PC-3 (cell line): ENCODE data around the gene TMEFF2. TPM values are rescaled to one million over a fixed set of nuclear protein-coding genes. Genes with fewer than 3 reads are reported as not detected.

ENCODE experiments used
- ATAC-seq: fragments of 200-7000 bp; cut with Tn5 transposase; 2 replicates; pipeline ENCODE4 v1.9.1; 2020; ENCODE audit warnings: mild to moderate bottlenecking, moderate library complexity
- BruUV-seq: library from RNA; stranded (reverse); fragments of 400-500 nt; replicated peaks from 2 replicates; lab custom pipeline; 2021; lab: Mats Ljungman, UMichigan
- CTCF ChIA-PET: fragments of 300-600 bp; sonication (Branson Sonifier 250); formaldehyde crosslinking; loops from one replicate; lab custom pipeline; 2022; ENCODE audit warnings: antibody characterized with exemption; lab: Charles Lee
- POLR2A ChIA-PET: fragments of 300-600 bp; sonication (Branson Sonifier 250); formaldehyde crosslinking; loops from one replicate; lab custom pipeline; 2022; ENCODE audit warnings: antibody characterized with exemption; ENCODE audit not compliant: unreplicated experiment; lab: Charles Lee
- DNase-seq: peaks from one replicate; pipeline ENCODE4 v3.0.0-alpha.2; 2015
- H2AFZ ChIP-seq: fragments of 300-600 bp; sonication (generic); 2 replicates; pipeline ENCODE4 v1.6.0; 2016; ENCODE audit warnings: antibody characterized with exemption, low read length
- H3F3A ChIP-seq: fragments of 300-600 bp; sonication (generic); one replicate; pipeline ENCODE4 v1.6.0; 2017; ENCODE audit warnings: antibody characterized with exemption, low read length, control low read depth, mild to moderate bottlenecking; ENCODE audit not compliant: unreplicated experiment
- H3K27ac ChIP-seq: fragments of 300-600 bp; sonication (generic); 2 replicates; pipeline ENCODE4 v1.5.1; 2016; ENCODE audit warnings: mild to moderate bottlenecking, low read length
- H3K27me3 ChIP-seq: fragments of 300-600 bp; sonication (generic); 2 replicates; pipeline ENCODE4 v1.6.1; 2016; ENCODE audit warnings: low read length, mixed read lengths
- H3K36me3 ChIP-seq: fragments of 300-600 bp; sonication (generic); 2 replicates; pipeline ENCODE4 v1.6.1; 2016; ENCODE audit warnings: low read depth, mixed run types, low read length, mixed read lengths
- H3K4me1 ChIP-seq: fragments of 300-600 bp; sonication (generic); 2 replicates; pipeline ENCODE4 v1.5.1; 2016; ENCODE audit warnings: low read length; ENCODE audit not compliant: insufficient read depth
- H3K4me2 ChIP-seq: fragments of 300-600 bp; sonication (generic); 2 replicates; pipeline ENCODE4 v1.6.0; 2016; ENCODE audit warnings: low read length
- H3K4me3 ChIP-seq: fragments of 300-600 bp; sonication (generic); 2 replicates; pipeline ENCODE4 v1.5.1; 2016; ENCODE audit warnings: mild to moderate bottlenecking, low read length, mixed read lengths
- H3K79me2 ChIP-seq: fragments of 300-600 bp; sonication (generic); 2 replicates; pipeline ENCODE4 v1.6.1; 2017; ENCODE audit warnings: low read length, mixed read lengths
- H3K9ac ChIP-seq: fragments of 300-600 bp; sonication (generic); 2 replicates; pipeline ENCODE4 v1.6.0; 2016; ENCODE audit warnings: mild to moderate bottlenecking, low read length
- H3K9me2 ChIP-seq: fragments of 300-600 bp; sonication (generic); replicated peaks from 2 replicates; pipeline ENCODE4 v1.6.1; 2016; ENCODE audit warnings: mixed run types, low read length, mixed read lengths
- H3K9me3 ChIP-seq: fragments of 300-600 bp; sonication (generic); 2 replicates; pipeline ENCODE4 v1.6.1; 2016; ENCODE audit warnings: low read length, mixed read lengths
- H4K20me1 ChIP-seq: fragments of 300-600 bp; sonication (generic); 2 replicates; pipeline ENCODE4 v1.6.1; 2016; ENCODE audit warnings: low read length, mixed read lengths
- EZH2 ChIP-seq: fragments of 300-600 bp; sonication (generic); IDR thresholded peaks from one replicate; pipeline ENCODE4 v1.6.1; 2017; ENCODE audit warnings: antibody characterized with exemption, mild to moderate bottlenecking, low read length; ENCODE audit not compliant: unreplicated experiment
- EZH2phosphoT487 ChIP-seq: fragments of 300-600 bp; sonication (generic); IDR thresholded peaks from 2 replicates; pipeline ENCODE4 v1.6.1; 2018; ENCODE audit warnings: mild to moderate bottlenecking, antibody characterized with exemption, low read length, borderline replicate concordance
- intact Hi-C: fragments of 100-400 bp; cut with micrococcal nuclease; formaldehyde crosslinking; loops from 2 replicates; pipeline ENCODE4 v1.9.0; 2023
- total RNA-seq: library from RNA; depleted of rRNA; stranded (reverse); fragments of >200 nt; gene quantifications from 2 replicates; pipeline ENCODE4 v1.2.3, GENCODE V29; 2014
- TF ChIP-seq, protein P1 (sequence below): fragments of 300-600 bp; sonication (generic); conservative IDR thresholded peaks from 2 replicates; pipeline ENCODE4 v1.5.1; 2017; ENCODE audit warnings: antibody characterized with exemption, low read depth, mild to moderate bottlenecking, low read length

The TMEFF2 gene
- total RNA-seq, 1 experiment from 2014 or later = not detected

DNA sequence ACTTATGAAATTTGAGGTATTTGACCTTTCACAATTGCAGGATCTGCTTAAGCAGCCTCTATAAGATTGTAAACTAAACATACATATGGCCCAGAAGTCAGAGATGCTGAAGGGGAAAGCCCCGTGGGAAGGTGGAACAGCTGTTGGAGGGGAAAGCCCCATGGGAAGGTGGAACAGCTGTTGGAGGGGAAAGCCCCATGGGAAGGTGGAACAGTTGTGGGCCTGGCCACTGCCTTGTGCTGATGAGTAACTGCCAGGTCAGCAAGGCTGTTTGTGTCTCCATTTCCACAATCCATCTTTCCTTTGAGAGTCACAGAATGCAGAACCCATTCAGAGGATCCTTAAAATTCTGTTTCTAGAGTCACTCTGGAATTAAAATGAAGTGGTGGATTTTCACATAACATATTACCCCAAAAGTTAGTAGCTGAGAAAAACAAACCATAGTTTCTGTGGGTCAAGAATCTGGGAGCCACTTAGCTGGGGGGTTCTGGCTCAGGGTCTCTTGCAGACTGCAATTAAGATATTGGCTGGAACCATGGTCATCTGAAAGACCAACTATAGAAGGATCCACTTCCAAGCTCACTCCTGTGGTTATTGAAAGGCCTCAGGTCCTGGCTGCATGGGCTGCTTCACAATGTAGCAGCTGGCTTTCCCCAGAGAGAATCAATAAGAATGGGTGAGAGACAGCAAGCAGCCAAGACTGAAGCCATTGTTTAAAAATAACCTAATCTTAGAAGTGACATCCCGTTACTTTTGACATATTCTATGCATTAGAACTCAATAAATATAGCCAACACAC is 261.2 kb downstream of the TMEFF2 start:
- CTCF ChIA-PET = no interaction called here
- Histone ChIP-seq H3K4me3 (no peak overlapping the region), H3K27me3 (no peaks in the 10 kb centered on the region), H3K9ac (no peak overlapping the region), H3K9me2 (no peaks in the 10 kb centered on the region), H3K4me2 (no peak overlapping the region), H2AFZ (no peak overlapping the region), H3K36me3 (no peaks in the 10 kb centered on the region), H3K79me2 (no peaks in the 10 kb centered on the region), H4K20me1 (no peaks in the 10 kb centered on the region), H3K4me1 (no peaks in the 10 kb centered on the region), H3K27ac (no peak overlapping the region), H3K9me3 (no peaks in the 10 kb centered on the region), H3F3A (no peaks in the 10 kb centered on the region)
- no peak for DNase-seq
- TF ChIP-seq EZH2phosphoT487 (no peak), EZH2 (no peak)
- TF ChIP-seq, protein P1, sequence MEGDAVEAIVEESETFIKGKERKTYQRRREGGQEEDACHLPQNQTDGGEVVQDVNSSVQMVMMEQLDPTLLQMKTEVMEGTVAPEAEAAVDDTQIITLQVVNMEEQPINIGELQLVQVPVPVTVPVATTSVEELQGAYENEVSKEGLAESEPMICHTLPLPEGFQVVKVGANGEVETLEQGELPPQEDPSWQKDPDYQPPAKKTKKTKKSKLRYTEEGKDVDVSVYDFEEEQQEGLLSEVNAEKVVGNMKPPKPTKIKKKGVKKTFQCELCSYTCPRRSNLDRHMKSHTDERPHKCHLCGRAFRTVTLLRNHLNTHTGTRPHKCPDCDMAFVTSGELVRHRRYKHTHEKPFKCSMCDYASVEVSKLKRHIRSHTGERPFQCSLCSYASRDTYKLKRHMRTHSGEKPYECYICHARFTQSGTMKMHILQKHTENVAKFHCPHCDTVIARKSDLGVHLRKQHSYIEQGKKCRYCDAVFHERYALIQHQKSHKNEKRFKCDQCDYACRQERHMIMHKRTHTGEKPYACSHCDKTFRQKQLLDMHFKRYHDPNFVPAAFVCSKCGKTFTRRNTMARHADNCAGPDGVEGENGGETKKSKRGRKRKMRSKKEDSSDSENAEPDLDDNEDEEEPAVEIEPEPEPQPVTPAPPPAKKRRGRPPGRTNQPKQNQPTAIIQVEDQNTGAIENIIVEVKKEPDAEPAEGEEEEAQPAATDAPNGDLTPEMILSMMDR = no peak
- no peak for ATAC-seq
- BruUV-seq = no TSS peak
- POLR2A ChIA-PET = no interaction called here
- intact Hi-C loops = no loop called here

DNA sequence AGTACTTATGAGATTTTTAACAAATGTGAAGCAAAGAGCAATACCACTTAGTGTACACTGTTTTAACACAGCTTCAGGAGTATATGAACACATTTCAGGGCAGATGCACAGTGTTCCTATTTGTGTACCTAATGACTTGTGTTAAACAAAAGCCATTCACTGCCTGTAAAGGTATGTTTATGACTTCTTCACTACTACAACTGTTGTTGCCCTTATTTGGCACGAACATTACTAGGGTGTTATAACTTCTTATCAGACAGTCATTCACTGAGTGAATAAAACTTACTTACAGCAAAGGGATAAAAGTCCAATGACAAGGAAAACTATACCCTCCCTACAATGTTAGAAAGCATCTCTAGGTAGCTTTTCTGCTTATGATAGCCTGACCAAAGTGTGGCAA is 262.4 kb downstream of the TMEFF2 start:
- TF ChIP-seq, protein P1 = no peak
- TF ChIP-seq EZH2 (no peak), EZH2phosphoT487 (no peak)
- ChIA-PET POLR2A (interaction anchor here (0.6 kb wide), 1 partner anchor 254 kb away, joined by 7 read pairs; the partner anchor contains the start of gene NABP1), CTCF (no interaction called here)
- H4K20me1 ChIP-seq = no peaks in the 10 kb centered on the region
- no peak overlapping the region for H3K27ac ChIP-seq
- no peak overlapping the region for H3K4me2 ChIP-seq
- H3K36me3 ChIP-seq = no peaks in the 10 kb centered on the region
- no peaks in the 10 kb centered on the region for H3F3A ChIP-seq
- H3K9ac ChIP-seq = no peak overlapping the region
- no peak overlapping the region for H3K4me3 ChIP-seq
- H3K9me3 ChIP-seq = no peaks in the 10 kb centered on the region
- no peaks in the 10 kb centered on the region for H3K79me2 ChIP-seq
- H3K9me2 ChIP-seq = no peaks in the 10 kb centered on the region
- DNase-seq = no peak
- intact Hi-C loops = no loop called here
- no peak overlapping the region for H2AFZ ChIP-seq
- H3K27me3 ChIP-seq = no peaks in the 10 kb centered on the region
- ATAC-seq = no peak
- no peaks in the 10 kb centered on the region for H3K4me1 ChIP-seq
- BruUV-seq = no TSS peak

DNA sequence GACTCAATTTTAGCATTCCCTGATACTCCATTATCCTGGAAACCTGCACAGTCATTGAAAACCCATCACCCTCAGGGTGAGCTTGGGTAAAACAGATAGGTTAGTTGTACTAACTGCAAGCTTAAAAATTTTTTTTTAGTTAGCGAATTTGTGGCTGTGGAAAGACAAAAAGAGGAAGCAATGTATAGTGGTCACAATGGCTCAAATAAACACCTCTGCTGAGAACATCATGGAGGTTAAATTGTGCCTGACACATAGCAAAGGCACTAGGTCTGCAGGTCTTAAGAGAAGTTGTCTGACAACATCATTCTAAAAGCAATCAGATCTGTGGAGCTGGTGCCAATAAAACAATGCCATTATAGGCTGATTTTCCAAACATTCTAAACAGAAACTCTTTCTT is 263.4 kb downstream of the TMEFF2 start:
- Histone ChIP-seq H4K20me1 (no peaks in the 10 kb centered on the region), H3K9me2 (no peaks in the 10 kb centered on the region), H3K27me3 (no peaks in the 10 kb centered on the region), H3K79me2 (no peaks in the 10 kb centered on the region), H3F3A (no peaks in the 10 kb centered on the region), H3K4me3 (no peak overlapping the region), H3K4me2 (no peak overlapping the region), H3K9me3 (no peaks in the 10 kb centered on the region), H2AFZ (no peak overlapping the region), H3K9ac (no peak overlapping the region), H3K36me3 (no peaks in the 10 kb centered on the region), H3K27ac (no peak overlapping the region), H3K4me1 (no peaks in the 10 kb centered on the region)
- no peak for ATAC-seq
- no TSS peak for BruUV-seq
- ChIA-PET POLR2A (no interaction called here), CTCF (no interaction called here)
- intact Hi-C loops = no loop called here
- TF ChIP-seq EZH2 = no peak
- no peak for TF ChIP-seq EZH2phosphoT487
- TF ChIP-seq, protein P1 = no peak
- DNase-seq = no peak
